Natural killer cell (primary cell): ENCODE results near the gene RPGR. TPM values are rescaled to one million over a fixed set of nuclear protein-coding genes. Genes with fewer than 3 reads are reported as not detected.

ENCODE experiments used
- ATAC-seq, 3 donors: fragments of 150-1000 bp in 2 of 3; fragments of 200-7000 bp in 1 of 3; cut with Tn5 transposase; 1 replicate in 1 of 3; 2 replicates in 2 of 3; pipeline ENCODE4 v1.10.0; 2021; ENCODE audit warnings: mild to moderate bottlenecking in 2 of 3, moderate library complexity in 2 of 3
- DNase-seq, 2 donors: peaks; one replicate each; pipeline versions ENCODE4 v3.0.0 to v3.0.0-alpha.2; 2013 to 2021; ENCODE audit warnings: mixed read lengths in 1 of 2
- H3K27ac ChIP-seq: one replicate; pipeline ENCODE4 v1.5.1; 2013; ENCODE audit warnings: mild to moderate bottlenecking, low read length
- H3K27me3 ChIP-seq: one replicate; pipeline ENCODE4 v1.6.1; 2013; ENCODE audit warnings: low read length; ENCODE audit not compliant: control insufficient read depth, insufficient read depth
- H3K36me3 ChIP-seq: one replicate; pipeline ENCODE4 v1.6.1; 2013; ENCODE audit warnings: low read length; ENCODE audit not compliant: control insufficient read depth, insufficient read depth
- H3K4me1 ChIP-seq: one replicate; pipeline ENCODE4 v1.6.1; 2013; ENCODE audit warnings: low read length; ENCODE audit not compliant: control insufficient read depth, insufficient read depth
- H3K4me3 ChIP-seq: one replicate; pipeline ENCODE4 v1.5.1; 2013; ENCODE audit warnings: low read length
- H3K9me3 ChIP-seq: one replicate; pipeline ENCODE4 v1.6.1; 2013; ENCODE audit warnings: low read length; ENCODE audit not compliant: control insufficient read depth, insufficient read depth
- H3K27ac Mint-ChIP-seq, 2 donors: one replicate each; pipeline ENCODE4 v1.8.0; 2022; ENCODE audit warnings: mild to moderate bottlenecking in 2 of 2, mixed read lengths in 2 of 2, moderate library complexity in 1 of 2
- H3K27me3 Mint-ChIP-seq, 2 donors: one replicate each; pipeline ENCODE4 v1.8.0; 2022; ENCODE audit warnings: low read depth in 2 of 2, mixed read lengths in 2 of 2
- H3K36me3 Mint-ChIP-seq: one replicate; pipeline ENCODE4 v1.8.0; 2022; ENCODE audit warnings: mixed read lengths
- H3K4me1 Mint-ChIP-seq, 2 donors: one replicate each; pipeline ENCODE4 v1.8.0; 2022; ENCODE audit warnings: mixed read lengths in 2 of 2
- H3K4me3 Mint-ChIP-seq: one replicate; pipeline ENCODE4 v1.8.0; 2022; ENCODE audit warnings: mild to moderate bottlenecking, moderate library complexity, mixed read lengths
- H3K9me3 Mint-ChIP-seq, 2 donors: one replicate each; pipeline ENCODE4 v1.8.0; 2022; ENCODE audit warnings: mixed read lengths in 2 of 2
- WGBS: methylation state at CpG from one replicate; pipeline ENCODE4 v1.1.7; 2013; ENCODE audit warnings: missing lambda C conversion rate; ENCODE audit not compliant: insufficient coverage; 5-methylcytosine and 5-hydroxymethylcytosine counted together
- intact Hi-C: fragments of 100-400 bp; cut with micrococcal nuclease; formaldehyde crosslinking; loops from one replicate; pipeline ENCODE4 v1.14.2; 2022
- total RNA-seq, 4 donors: library from RNA; stranded (reverse); fragments of 120-200 nt in 1 of 4; gene quantifications; one replicate each; pipeline versions ENCODE4 v1.2.3 to v1.2.4, GENCODE V29; 2013 to 2022
- TF ChIP-seq, protein P1 (sequence below): fragments of 200-600 bp; IDR thresholded peaks from one replicate; pipeline ENCODE4 v1.8.0; 2022; ENCODE audit warnings: antibody characterized with exemption

Gene RPGR
- total RNA-seq, 3 donors from 2014 or later (not counting 1 experiment from before 2014, with no cell fraction given): 20.8 to 33.7 (median 29.0) TPM

DNA sequence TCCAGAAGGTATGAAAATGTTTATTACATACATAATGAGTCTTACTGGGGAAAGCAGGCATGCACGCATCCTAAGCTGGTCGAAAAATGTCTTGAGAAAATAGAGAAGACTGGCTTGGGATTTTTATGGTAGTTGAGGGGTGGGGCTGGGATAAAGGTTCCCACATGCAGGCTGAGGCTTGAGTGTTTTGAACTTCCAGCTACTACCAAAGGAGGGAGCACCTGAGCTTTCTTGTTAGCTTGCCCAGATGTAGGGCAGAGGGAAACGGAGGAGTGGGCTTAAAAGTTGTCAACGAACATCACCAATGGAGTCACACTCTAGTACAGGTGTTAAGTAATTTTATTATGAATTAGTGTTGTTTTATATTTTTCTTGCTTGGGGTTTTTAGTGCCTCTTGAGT lies 67.1 kb downstream of the RPGR start:
- Histone ChIP-seq H3K4me3 (no peak overlapping the region), H3K9me3 (no peaks in the 10 kb centered on the region), H3K27me3 (no peaks in the 10 kb centered on the region), H3K27ac (no peak overlapping the region), H3K36me3 (no peaks in the 10 kb centered on the region), H3K4me1 (no peaks in the 10 kb centered on the region)
- DNase-seq (peak in 1 of 2 donors; percentile 1), ATAC-seq (no peak)
- TF ChIP-seq, protein P1, sequence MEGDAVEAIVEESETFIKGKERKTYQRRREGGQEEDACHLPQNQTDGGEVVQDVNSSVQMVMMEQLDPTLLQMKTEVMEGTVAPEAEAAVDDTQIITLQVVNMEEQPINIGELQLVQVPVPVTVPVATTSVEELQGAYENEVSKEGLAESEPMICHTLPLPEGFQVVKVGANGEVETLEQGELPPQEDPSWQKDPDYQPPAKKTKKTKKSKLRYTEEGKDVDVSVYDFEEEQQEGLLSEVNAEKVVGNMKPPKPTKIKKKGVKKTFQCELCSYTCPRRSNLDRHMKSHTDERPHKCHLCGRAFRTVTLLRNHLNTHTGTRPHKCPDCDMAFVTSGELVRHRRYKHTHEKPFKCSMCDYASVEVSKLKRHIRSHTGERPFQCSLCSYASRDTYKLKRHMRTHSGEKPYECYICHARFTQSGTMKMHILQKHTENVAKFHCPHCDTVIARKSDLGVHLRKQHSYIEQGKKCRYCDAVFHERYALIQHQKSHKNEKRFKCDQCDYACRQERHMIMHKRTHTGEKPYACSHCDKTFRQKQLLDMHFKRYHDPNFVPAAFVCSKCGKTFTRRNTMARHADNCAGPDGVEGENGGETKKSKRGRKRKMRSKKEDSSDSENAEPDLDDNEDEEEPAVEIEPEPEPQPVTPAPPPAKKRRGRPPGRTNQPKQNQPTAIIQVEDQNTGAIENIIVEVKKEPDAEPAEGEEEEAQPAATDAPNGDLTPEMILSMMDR: no peak
- WGBS: 62% methylated on average over 2 of the region's 4 CpGs
- Mint-ChIP-seq H3K9me3 (no peaks in the 10 kb centered on the region), H3K36me3 (no peaks in the 10 kb centered on the region), H3K27ac (no peak overlapping the region), H3K4me3 (no peak overlapping the region), H3K27me3 (no peaks in the 10 kb centered on the region), H3K4me1 (no peaks in the 10 kb centered on the region)
- intact Hi-C loops: no loop called here

- H3K36me3 ChIP-seq: no peaks in the 10 kb centered on the region
- TF ChIP-seq, protein P1: no peak
- H3K27ac ChIP-seq: no peak overlapping the region
- no peaks in the 10 kb centered on the region for H3K4me1 Mint-ChIP-seq
- no peaks in the 10 kb centered on the region for H3K9me3 Mint-ChIP-seq
- H3K27ac Mint-ChIP-seq: no peak overlapping the region
- H3K27me3 Mint-ChIP-seq: peaks cover 0 to 2% of the 10 kb centered on the region in 2 donors
- H3K36me3 Mint-ChIP-seq: no peaks in the 10 kb centered on the region
- no peak overlapping the region for H3K4me3 Mint-ChIP-seq
- no peaks in the 10 kb centered on the region for H3K4me1 ChIP-seq
- intact Hi-C loops: no loop called here
- no peaks in the 10 kb centered on the region for H3K9me3 ChIP-seq
- H3K27me3 ChIP-seq: no peaks in the 10 kb centered on the region
- ATAC-seq (no peak), DNase-seq (no peak)
- no peak overlapping the region for H3K4me3 ChIP-seq
- 95% methylated on average over 30 of the region's 30 CpGs for WGBS
Measured at GRCh38 chrX:38256019-38256418, 71.3 kb downstream of the RPGR start.

DNA sequence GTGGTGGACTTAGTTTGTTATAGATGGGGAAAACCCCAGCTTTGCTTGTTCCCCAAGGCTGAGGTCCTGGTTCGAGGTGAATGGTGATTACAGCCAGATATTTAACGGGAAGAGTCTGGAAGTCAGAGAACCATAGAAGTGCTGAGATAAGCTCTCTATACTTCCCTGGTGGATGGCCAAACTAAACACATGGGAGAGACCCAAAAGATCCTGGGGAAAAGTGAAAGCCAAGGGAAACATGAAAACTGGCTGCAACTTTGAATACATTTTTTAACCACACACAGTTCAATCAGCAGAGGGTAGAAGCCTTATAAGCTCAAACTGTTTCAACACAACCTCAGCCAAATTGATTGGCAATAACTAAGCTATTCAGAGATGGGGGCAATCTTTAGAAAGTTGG lies 77.3 kb downstream of the RPGR start:
- ATAC-seq (no peak), DNase-seq (no peak)
- Mint-ChIP-seq H3K4me3 (no peak overlapping the region), H3K27ac (no peak overlapping the region), H3K27me3 (peaks cover 6 to 19% of the 10 kb centered on the region in 2 donors), H3K36me3 (no peaks in the 10 kb centered on the region), H3K9me3 (no peaks in the 10 kb centered on the region), H3K4me1 (no peaks in the 10 kb centered on the region)
- H3K36me3 ChIP-seq: no peaks in the 10 kb centered on the region
- H3K27me3 ChIP-seq: no peaks in the 10 kb centered on the region
- 74% methylated on average over 2 of the region's 2 CpGs for WGBS
- H3K4me3 ChIP-seq: no peak overlapping the region
- intact Hi-C loops: no loop called here
- TF ChIP-seq, protein P1: no peak
- no peaks in the 10 kb centered on the region for H3K9me3 ChIP-seq
- no peaks in the 10 kb centered on the region for H3K4me1 ChIP-seq
- H3K27ac ChIP-seq: no peak overlapping the region

DNA sequence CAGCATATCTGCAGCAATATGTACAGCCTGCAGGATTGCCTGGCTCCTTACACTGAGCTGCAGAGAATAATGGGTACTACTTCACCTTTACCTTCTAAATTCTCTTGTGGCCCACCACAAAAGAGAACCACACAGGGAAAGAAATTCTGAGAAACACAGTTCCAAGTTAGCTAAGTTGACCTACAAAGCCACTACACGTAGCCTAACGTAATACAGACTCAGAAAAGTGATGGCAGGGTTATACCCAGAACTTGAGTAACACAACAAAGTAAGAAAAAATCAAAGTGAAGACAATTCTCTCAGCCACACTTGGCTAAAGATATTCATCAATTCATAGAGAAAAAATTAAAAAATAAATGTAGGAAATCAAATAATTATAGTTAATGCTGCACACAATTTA lies 80.3 kb downstream of the RPGR start:
- Histone ChIP-seq H3K4me1 (no peaks in the 10 kb centered on the region), H3K9me3 (no peaks in the 10 kb centered on the region), H3K4me3 (no peak overlapping the region), H3K36me3 (no peaks in the 10 kb centered on the region), H3K27me3 (no peaks in the 10 kb centered on the region), H3K27ac (no peak overlapping the region)
- TF ChIP-seq, protein P1: no peak
- Mint-ChIP-seq H3K36me3 (no peaks in the 10 kb centered on the region), H3K4me1 (no peaks in the 10 kb centered on the region), H3K9me3 (no peaks in the 10 kb centered on the region), H3K27ac (no peak overlapping the region), H3K27me3 (peaks cover 4 to 29% of the 10 kb centered on the region in 2 donors), H3K4me3 (no peak overlapping the region)
- whole genome bisulfite sequencing: no CpG with 5 or more reads among the region's 2 CpGs
- DNase-seq (no peak), ATAC-seq (no peak)
- intact Hi-C loops: no loop called here
